Gastrocnemius medialis (tissue), 4 donors: ENCODE results near the gene CCDC88A.

Experiments used
- POLR2A ChIP-seq, 2 donors: fragments of 450-650 bp; IDR thresholded peaks; one replicate each; pipeline ENCODE4 v1.6.1; 2017; ENCODE audit warnings: antibody characterized with exemption in 2 of 2, mild to moderate bottlenecking in 2 of 2, moderate library complexity in 2 of 2
- TF ChIP-seq, protein P1 (sequence below), 5 experiments: fragments of 450-650 bp in 3 of 5; fragments of 200-600 bp in 2 of 5; sonication (generic) in 2 of 5; IDR thresholded peaks in 4 of 5; conservative IDR thresholded peaks in 1 of 5; 1 replicate in 4 of 5; 2 replicates in 1 of 5; pipeline ENCODE4 v1.5.1; 2016 to 2019; ENCODE audit warnings: antibody characterized with exemption in 5 of 5, mild to moderate bottlenecking in 3 of 5, moderate library complexity in 3 of 5

DNA sequence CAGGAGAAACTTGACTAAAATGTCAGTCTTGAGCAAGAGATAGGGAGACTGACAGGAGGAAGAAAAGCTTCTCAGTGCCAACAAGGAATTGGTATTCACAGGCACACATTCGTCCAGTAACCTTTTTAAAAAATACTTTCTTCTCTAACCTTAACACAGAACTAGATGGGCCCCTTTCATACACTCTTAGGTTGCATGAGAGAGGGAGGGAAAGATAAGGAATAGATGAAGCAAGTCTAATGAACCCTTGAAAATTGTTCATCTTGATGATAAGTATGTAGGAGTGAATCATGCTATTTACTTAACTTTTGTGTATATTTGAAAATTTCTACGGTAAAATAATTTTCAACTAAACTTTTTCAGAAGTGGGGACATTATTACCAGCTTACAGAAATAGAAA is 42.0 kb upstream of the CCDC88A start:
- TF ChIP-seq, protein P1, sequence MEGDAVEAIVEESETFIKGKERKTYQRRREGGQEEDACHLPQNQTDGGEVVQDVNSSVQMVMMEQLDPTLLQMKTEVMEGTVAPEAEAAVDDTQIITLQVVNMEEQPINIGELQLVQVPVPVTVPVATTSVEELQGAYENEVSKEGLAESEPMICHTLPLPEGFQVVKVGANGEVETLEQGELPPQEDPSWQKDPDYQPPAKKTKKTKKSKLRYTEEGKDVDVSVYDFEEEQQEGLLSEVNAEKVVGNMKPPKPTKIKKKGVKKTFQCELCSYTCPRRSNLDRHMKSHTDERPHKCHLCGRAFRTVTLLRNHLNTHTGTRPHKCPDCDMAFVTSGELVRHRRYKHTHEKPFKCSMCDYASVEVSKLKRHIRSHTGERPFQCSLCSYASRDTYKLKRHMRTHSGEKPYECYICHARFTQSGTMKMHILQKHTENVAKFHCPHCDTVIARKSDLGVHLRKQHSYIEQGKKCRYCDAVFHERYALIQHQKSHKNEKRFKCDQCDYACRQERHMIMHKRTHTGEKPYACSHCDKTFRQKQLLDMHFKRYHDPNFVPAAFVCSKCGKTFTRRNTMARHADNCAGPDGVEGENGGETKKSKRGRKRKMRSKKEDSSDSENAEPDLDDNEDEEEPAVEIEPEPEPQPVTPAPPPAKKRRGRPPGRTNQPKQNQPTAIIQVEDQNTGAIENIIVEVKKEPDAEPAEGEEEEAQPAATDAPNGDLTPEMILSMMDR (IDR thresholded peaks at IDR 0.05 in 4 of 5, conservative IDR thresholded peaks at IDR 0.05 in 1 of 5), result no peak
- TF ChIP-seq POLR2A (IDR thresholded peaks at IDR 0.05), result no peak
